CD8-positive, alpha-beta memory T cell (primary cell): ENCODE measurements around the gene DNM3. TPM values are rescaled to one million over a fixed set of nuclear protein-coding genes. Genes with fewer than 3 reads are reported as not detected.

Experiments
- CTCF ChIA-PET: fragments of 350-600 bp; sonication (Branson Sonifier 250); formaldehyde crosslinking; loops from one replicate; lab custom pipeline; 2021; ENCODE audit warnings: antibody characterized with exemption; lab: Charles Lee
- POLR2A ChIA-PET: fragments of 350-600 bp; sonication (Branson Sonifier 250); formaldehyde crosslinking; loops from one replicate; lab custom pipeline; 2021; ENCODE audit warnings: antibody characterized with exemption; lab: Charles Lee
- DNase-seq, 5 donors: peaks; one replicate each; pipeline versions ENCODE4 v3.0.0 to v3.0.0-alpha.2; 2020 to 2022; ENCODE audit warnings: mixed read lengths in 1 of 5
- H3K27ac ChIP-seq: one replicate; pipeline ENCODE4 v1.7.0; 2013; ENCODE audit warnings: low read depth, mild to moderate bottlenecking, low read length, moderate library complexity
- H3K27me3 ChIP-seq: 2 replicates; pipeline ENCODE4 v1.7.0; 2013; ENCODE audit warnings: low read length, mild to moderate bottlenecking; ENCODE audit not compliant: insufficient read depth, poor library complexity, severe bottlenecking
- H3K36me3 ChIP-seq: 2 replicates; pipeline ENCODE4 v1.7.0; 2013; ENCODE audit warnings: mild to moderate bottlenecking, low read length, moderate library complexity; ENCODE audit not compliant: insufficient read depth
- H3K4me1 ChIP-seq: 2 replicates; pipeline ENCODE4 v1.7.0; 2013; ENCODE audit warnings: mild to moderate bottlenecking, low read length, moderate library complexity; ENCODE audit not compliant: insufficient read depth
- H3K4me3 ChIP-seq: 2 replicates; pipeline ENCODE4 v1.7.0; 2013; ENCODE audit warnings: mild to moderate bottlenecking, low read length
- H3K9me3 ChIP-seq: 2 replicates; pipeline ENCODE4 v1.7.0; 2013; ENCODE audit warnings: mild to moderate bottlenecking, low read length
- H3K27ac Mint-ChIP-seq, 8 donors: one replicate each; pipeline ENCODE4 v1.8.0; 2020 to 2021; ENCODE audit warnings: mixed read lengths in 8 of 8, mild to moderate bottlenecking in 6 of 8, inconsistent platforms in 3 of 8, moderate library complexity in 3 of 8
- H3K27me3 Mint-ChIP-seq, 2 donors: one replicate each; pipeline ENCODE4 v1.8.0; 2020 to 2021; ENCODE audit warnings: mixed read lengths in 2 of 2, mild to moderate bottlenecking in 1 of 2, moderate library complexity in 1 of 2
- H3K36me3 Mint-ChIP-seq, 3 donors: one replicate each; pipeline ENCODE4 v1.8.0; 2020 to 2021; ENCODE audit warnings: mixed read lengths in 3 of 3, inconsistent platforms in 1 of 3, mild to moderate bottlenecking in 1 of 3
- H3K4me1 Mint-ChIP-seq, 3 donors: one replicate each; pipeline ENCODE4 v1.8.0; 2020 to 2021; ENCODE audit warnings: mixed read lengths in 3 of 3, inconsistent platforms in 1 of 3, mild to moderate bottlenecking in 1 of 3
- H3K4me3 Mint-ChIP-seq, 7 donors: one replicate each; pipeline ENCODE4 v1.8.0; 2020 to 2021; ENCODE audit warnings: mixed read lengths in 7 of 7, mild to moderate bottlenecking in 6 of 7, moderate library complexity in 4 of 7, inconsistent platforms in 2 of 7
- H3K9me3 Mint-ChIP-seq, 5 donors: one replicate each; pipeline ENCODE4 v1.8.0; 2020 to 2022; ENCODE audit warnings: mixed read lengths in 5 of 5, mild to moderate bottlenecking in 3 of 5, moderate library complexity in 2 of 5, inconsistent platforms in 1 of 5
- polyA plus RNA-seq: library from polyadenylated mRNA; unstranded; fragments of 300-500 nt; fragmentation: Illumina TruSeq; gene quantifications from one replicate; pipeline ENCODE4 v1.2.3, GENCODE V29; 2021
- total RNA-seq, 2 experiments: library from RNA; stranded (reverse); gene quantifications; one replicate each; pipeline ENCODE4 v1.2.3, GENCODE V29; 2021

The DNM3 gene
- total and polyA plus RNA-seq, 3 experiments from 2014 or later = 0.29 to 0.64 (median 0.59) TPM

DNA sequence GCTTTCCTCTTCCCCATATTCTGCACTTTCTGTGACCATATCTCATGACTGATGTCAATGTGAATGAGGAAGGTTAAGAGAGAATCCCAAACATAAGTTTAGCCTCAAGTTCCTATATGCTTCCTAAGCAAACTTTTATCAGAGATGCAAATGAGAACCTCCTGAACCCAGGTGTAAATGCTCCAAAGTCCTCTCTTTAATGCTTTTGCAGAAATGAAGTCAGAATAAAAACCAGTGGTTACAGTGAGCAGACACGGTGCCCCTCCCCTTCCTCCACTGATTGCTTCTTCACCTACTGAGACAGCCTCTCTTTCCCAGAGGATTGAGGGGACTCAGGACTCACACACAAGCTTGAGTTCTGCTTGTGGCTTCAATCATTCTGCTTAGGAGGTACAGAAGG is 614.2 kb downstream of the DNM3 start:
- Histone ChIP-seq H3K27ac (no peak overlapping the region), H3K36me3 (no peaks in the 10 kb centered on the region), H3K4me1 (peaks cover 8% of the 10 kb centered on the region), H3K27me3 (no peaks in the 10 kb centered on the region), H3K9me3 (no peaks in the 10 kb centered on the region), H3K4me3 (no peak overlapping the region)
- no peak for DNase-seq
- Mint-ChIP-seq H3K27me3 (peaks cover 3 to 10% of the 10 kb centered on the region in 2 donors), H3K4me1 (peaks cover 1 to 10% (median 9%) of the 10 kb centered on the region in 3 donors), H3K36me3 (peaks cover 0 to 4% (median 0%) of the 10 kb centered on the region in 3 donors), H3K27ac (no peak overlapping the region), H3K4me3 (no peak overlapping the region), H3K9me3 (peaks cover 0 to 1% (median 0%) of the 10 kb centered on the region in 5 donors)
- ChIA-PET CTCF (no interaction called here), POLR2A (no interaction called here)

- Mint-ChIP-seq H3K4me3 (no peak overlapping the region), H3K36me3 (peaks cover 0 to 4% (median 0%) of the 10 kb centered on the region in 3 donors), H3K27ac (no peak overlapping the region), H3K9me3 (peaks cover 0 to 1% (median 0%) of the 10 kb centered on the region in 5 donors), H3K27me3 (peaks cover 3 to 10% of the 10 kb centered on the region in 2 donors), H3K4me1 (peaks cover 0 to under 1% (median 0%) of the 10 kb centered on the region in 3 donors)
- no peak for DNase-seq
- no peaks in the 10 kb centered on the region for H3K4me1 ChIP-seq
- POLR2A ChIA-PET = no interaction called here
- H3K27ac ChIP-seq = no peak overlapping the region
- no peaks in the 10 kb centered on the region for H3K36me3 ChIP-seq
- H3K9me3 ChIP-seq = no peaks in the 10 kb centered on the region
- CTCF ChIA-PET = no interaction called here
- no peak overlapping the region for H3K4me3 ChIP-seq
- H3K27me3 ChIP-seq = no peaks in the 10 kb centered on the region
Measured at GRCh38 chr1:172456344-172456769, 615.1 kb downstream of the DNM3 start.

DNA sequence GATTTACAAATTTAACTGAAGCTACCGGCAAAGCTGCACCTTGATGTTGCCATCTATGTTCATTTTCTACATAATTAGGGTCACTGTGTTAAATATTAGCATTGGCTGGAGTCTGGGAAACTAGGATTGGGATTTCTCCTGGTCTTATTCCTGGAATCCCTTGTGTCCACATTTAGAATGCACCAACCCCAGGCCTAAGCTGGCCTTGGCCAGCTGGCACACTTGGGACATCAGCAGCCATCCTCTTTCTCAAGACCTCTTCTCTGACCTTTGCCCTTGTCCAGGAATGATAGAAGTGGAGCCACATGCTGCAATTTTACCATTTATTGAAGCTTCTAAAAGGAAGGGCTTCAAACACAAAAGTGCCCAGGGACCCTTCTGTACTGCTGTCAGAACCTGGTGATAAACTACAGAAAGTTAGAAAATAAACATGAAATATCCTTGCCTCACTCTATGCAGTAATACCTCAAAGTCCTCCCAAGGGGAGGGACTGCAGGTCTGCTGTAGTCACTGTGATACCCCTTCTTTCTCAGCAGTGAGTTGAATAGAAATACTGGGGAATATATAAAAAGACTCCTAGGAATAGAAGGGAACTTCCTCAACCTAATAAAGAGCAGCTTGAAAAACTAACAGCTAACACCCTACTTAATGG is 616.3 kb downstream of the DNM3 start:
- CTCF ChIA-PET = interaction anchor here (1.5 kb wide), 1 partner anchor 13 kb away, joined by 4 read pairs; no protein-coding TSS in a partner anchor
- H3K4me1 ChIP-seq = no peaks in the 10 kb centered on the region
- H3K4me1 Mint-ChIP-seq = no peaks in the 10 kb centered on the region
- H3K4me3 Mint-ChIP-seq = no peak overlapping the region
- H3K36me3 ChIP-seq = no peaks in the 10 kb centered on the region
- no peak for DNase-seq
- H3K27me3 Mint-ChIP-seq = peaks cover 5 to 10% of the 10 kb centered on the region in 2 donors
- no peak overlapping the region for H3K27ac ChIP-seq
- no peaks in the 10 kb centered on the region for H3K9me3 ChIP-seq
- H3K4me3 ChIP-seq = no peak overlapping the region
- peaks cover 0 to 1% (median 0%) of the 10 kb centered on the region in 5 donors for H3K9me3 Mint-ChIP-seq
- H3K36me3 Mint-ChIP-seq = peaks cover 0 to 4% (median 0%) of the 10 kb centered on the region in 3 donors
- H3K27me3 ChIP-seq = no peaks in the 10 kb centered on the region
- POLR2A ChIA-PET = no interaction called here
- no peak overlapping the region for H3K27ac Mint-ChIP-seq

DNA sequence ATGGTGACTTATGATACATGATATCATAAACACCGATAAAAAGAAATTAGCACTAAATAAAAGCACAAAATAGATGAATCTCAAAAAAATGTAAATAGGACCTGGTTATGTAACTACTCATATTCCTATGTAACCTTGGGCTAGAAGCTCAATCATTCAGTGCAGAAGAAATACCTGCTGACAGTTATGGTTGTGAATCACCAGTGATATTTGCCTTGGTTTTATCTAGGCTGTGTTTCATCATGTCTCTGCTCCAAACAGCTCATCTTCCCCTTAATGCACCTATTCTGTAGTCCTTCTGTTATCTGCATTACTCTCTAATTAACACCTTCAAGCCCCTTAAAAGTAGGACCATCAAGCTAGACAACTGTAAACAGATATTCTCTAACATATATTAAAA is 618.9 kb downstream of the DNM3 start:
- POLR2A ChIA-PET = no interaction called here
- no peaks in the 10 kb centered on the region for H3K4me1 Mint-ChIP-seq
- no peaks in the 10 kb centered on the region for H3K4me1 ChIP-seq
- CTCF ChIA-PET = no interaction called here
- no peak for DNase-seq
- H3K36me3 Mint-ChIP-seq = peaks cover 0 to 4% (median 0%) of the 10 kb centered on the region in 3 donors
- H3K36me3 ChIP-seq = no peaks in the 10 kb centered on the region
- H3K27me3 Mint-ChIP-seq = peaks cover 4 to 10% of the 10 kb centered on the region in 2 donors
- H3K27ac Mint-ChIP-seq = no peak overlapping the region
- no peaks in the 10 kb centered on the region for H3K9me3 ChIP-seq
- peaks cover 0 to 1% (median 0%) of the 10 kb centered on the region in 5 donors for H3K9me3 Mint-ChIP-seq
- H3K27ac ChIP-seq = no peak overlapping the region
- no peak overlapping the region for H3K4me3 Mint-ChIP-seq
- no peak overlapping the region for H3K4me3 ChIP-seq
- no peaks in the 10 kb centered on the region for H3K27me3 ChIP-seq

GRCh38 chr1:172460887-172461315 is 619.6 kb downstream of the DNM3 start:
- peaks cover 5 to 10% of the 10 kb centered on the region in 2 donors for H3K27me3 Mint-ChIP-seq
- no peaks in the 10 kb centered on the region for H3K4me1 Mint-ChIP-seq
- H3K27ac Mint-ChIP-seq = no peak overlapping the region
- Histone ChIP-seq H3K4me3 (no peak overlapping the region), H3K36me3 (no peaks in the 10 kb centered on the region), H3K4me1 (no peaks in the 10 kb centered on the region), H3K27me3 (no peaks in the 10 kb centered on the region), H3K9me3 (no peaks in the 10 kb centered on the region), H3K27ac (no peak overlapping the region)
- POLR2A ChIA-PET = no interaction called here
- CTCF ChIA-PET = interaction anchor here (1.0 kb wide), 1 partner anchor 10 kb away, joined by 3 read pairs; no protein-coding TSS in a partner anchor
- DNase-seq = no peak
- peaks cover 0 to 1% (median 0%) of the 10 kb centered on the region in 5 donors for H3K9me3 Mint-ChIP-seq
- no peak overlapping the region for H3K4me3 Mint-ChIP-seq
- peaks cover 0 to 4% (median 0%) of the 10 kb centered on the region in 3 donors for H3K36me3 Mint-ChIP-seq

Other genes with a start within 250 kb of the DNM3 start
- gene MYOCOS, start 219.3 kb upstream of the DNM3 start, total RNA-seq = not detected
- not detected for gene MYOCOS, start 219.3 kb upstream of the DNM3 start, polyA plus RNA-seq
- gene MYOC, start 188.8 kb upstream of the DNM3 start, total RNA-seq = not detected
- gene MYOC, start 188.8 kb upstream of the DNM3 start, polyA plus RNA-seq = not detected
- 1 to 10 TPM; 7.3 to 7.7 TPM for gene VAMP4, start 99.4 kb upstream of the DNM3 start, total RNA-seq
- gene VAMP4, start 99.4 kb upstream of the DNM3 start, polyA plus RNA-seq = 22.2 TPM
- 10 to 100 TPM; 63.7 to 65.8 TPM for gene METTL13, start 59.8 kb upstream of the DNM3 start, total RNA-seq
- gene METTL13, start 59.8 kb upstream of the DNM3 start, polyA plus RNA-seq = 35.1 TPM